ENCODE measurements around the gene LRRC10B. TPM values are rescaled to one million over a fixed set of nuclear protein-coding genes. Genes with fewer than 3 reads are reported as not detected.
"Not testable (repeated sequence)": the region's sequence is repeated elsewhere in the genome, so short reads cannot be mapped to it uniquely, and the experiment has no call there.

The LRRC10B gene
- total RNA-seq (1 to 10 TPM in 3 of 10 donors, under 1 TPM in 6, not detected in 1; 0.33 to 2.6 (median 0.70) TPM), polyA plus RNA-seq (1 to 10 TPM in 1 of 2 donors, under 1 TPM in 1; 0.59 to 2.6 TPM)
- long read RNA-seq, donor 1, result 0 reads
- long read RNA-seq, donor 2, result 0 reads
- long read RNA-seq, donor 3, transcript LRRC10B-201 (1 exons, 2,219 nt), result major isoform, 5 of 5 reads
- long read RNA-seq, donor 3, partial matches to known transcripts, result 0 of 5 reads
- long read RNA-seq, donor 3, other reads (novel, unspliced or antisense), result 0 of 5 reads

DNA sequence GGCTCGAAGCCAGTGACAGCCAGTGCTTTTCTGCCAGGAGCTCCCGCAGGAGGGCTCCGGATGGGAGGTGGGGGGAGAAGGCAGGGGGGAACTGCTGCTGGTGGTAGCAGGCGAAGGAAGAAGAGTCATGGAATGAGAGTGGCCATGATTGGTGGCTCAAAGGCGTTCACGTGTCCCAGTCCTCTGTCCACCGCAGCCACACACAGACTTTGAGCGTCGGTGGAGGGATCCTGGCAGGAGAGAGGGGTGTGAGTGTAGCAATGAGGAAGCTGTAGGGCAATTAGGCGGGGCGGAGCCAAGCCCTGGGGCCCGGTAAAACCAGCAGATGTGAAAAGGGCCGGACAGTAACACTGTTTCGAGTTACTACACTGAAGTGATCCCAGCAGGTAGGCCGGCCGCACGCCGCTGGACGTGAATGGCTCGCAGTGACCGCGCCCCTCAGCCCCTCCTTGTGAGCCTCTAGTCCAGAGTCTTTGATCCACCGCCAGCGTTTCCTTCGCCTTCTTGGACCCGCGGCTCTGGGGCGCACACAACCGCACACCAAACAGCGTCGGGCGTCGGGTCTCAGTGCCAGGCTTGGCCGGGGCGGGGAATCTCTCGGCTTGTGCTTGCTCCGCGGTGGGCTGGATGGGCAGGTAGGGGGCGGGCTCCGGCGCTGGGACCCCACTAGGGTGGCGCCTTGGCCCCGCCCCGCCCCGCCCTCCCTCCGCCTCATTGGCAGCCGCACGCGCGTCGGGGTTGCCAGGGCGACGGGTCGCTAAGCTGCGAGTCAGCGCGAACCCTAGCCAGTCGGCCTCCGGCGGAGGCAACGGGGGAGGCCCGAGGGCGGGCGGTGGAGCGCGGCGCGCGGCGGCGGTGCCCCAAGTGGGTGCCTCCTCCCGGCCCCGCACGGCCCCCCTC lies at the start of gene LRRC10B:
LRRC10B (plus strand) TSS at position 788 of the 900 bp plus-strand sequence. CDS start 250 bp downstream, outside the sequence.
- no peak for ATAC-seq
- Histone ChIP-seq H3K4me3 (peak within 1 kb of the TSS in 9 of 10 donors; percentile 10 to 49 (median 40)), H3K4me1 (peaks cover 0 to 24% (median 17%) of the 10 kb centered on the region in 9 donors), H3K36me3 (no peaks in the 10 kb centered on the region), H3K27me3 (peaks cover 13 to 78% (median 61%) of the 10 kb centered on the region in 7 donors), H3K27ac (peak within 1 kb of the TSS; percentile 10 to 78 (median 56)), H3K9me3 (no peaks in the 10 kb centered on the region)
- 6 to 7% methylated on average over 52 to 74 of the region's 74 CpGs for WGBS, 2 donors
- DNase-seq, result no peak
- TF ChIP-seq, protein P1, sequence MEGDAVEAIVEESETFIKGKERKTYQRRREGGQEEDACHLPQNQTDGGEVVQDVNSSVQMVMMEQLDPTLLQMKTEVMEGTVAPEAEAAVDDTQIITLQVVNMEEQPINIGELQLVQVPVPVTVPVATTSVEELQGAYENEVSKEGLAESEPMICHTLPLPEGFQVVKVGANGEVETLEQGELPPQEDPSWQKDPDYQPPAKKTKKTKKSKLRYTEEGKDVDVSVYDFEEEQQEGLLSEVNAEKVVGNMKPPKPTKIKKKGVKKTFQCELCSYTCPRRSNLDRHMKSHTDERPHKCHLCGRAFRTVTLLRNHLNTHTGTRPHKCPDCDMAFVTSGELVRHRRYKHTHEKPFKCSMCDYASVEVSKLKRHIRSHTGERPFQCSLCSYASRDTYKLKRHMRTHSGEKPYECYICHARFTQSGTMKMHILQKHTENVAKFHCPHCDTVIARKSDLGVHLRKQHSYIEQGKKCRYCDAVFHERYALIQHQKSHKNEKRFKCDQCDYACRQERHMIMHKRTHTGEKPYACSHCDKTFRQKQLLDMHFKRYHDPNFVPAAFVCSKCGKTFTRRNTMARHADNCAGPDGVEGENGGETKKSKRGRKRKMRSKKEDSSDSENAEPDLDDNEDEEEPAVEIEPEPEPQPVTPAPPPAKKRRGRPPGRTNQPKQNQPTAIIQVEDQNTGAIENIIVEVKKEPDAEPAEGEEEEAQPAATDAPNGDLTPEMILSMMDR (IDR thresholded peaks at IDR 0.05), result no peak
- intact Hi-C loops (cut with DNase I), result no loop called here

DNA sequence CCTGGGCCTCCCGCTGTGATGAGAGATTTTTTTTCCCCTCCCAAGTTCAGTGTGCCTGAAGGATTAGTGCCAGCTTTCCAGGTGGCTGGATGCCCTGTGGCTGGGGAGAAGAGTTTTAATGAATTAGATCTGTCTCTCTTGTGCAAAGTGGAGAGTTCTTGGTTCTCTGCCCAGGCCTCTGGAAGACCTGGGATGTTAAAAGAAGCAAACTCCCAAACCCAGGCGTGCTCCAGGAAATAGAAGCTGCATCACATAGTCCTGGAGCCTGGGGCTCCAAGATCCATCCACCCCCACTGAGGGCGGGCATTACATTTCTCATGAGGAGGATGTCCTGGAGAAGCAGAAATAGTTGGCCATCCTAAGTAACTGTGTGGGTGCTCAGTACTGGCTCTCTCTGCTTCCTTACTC lies 48.1 kb upstream of the LRRC10B start:
- peaks cover 0 to 28% (median 4%) of the 10 kb centered on the region in 9 donors for H3K36me3 ChIP-seq
- no peaks in the 10 kb centered on the region for H3K9me3 ChIP-seq
- peaks cover 0 to 19% (median 11%) of the 10 kb centered on the region in 9 donors for H3K4me1 ChIP-seq
- peak; percentile 38 to 55 for DNase-seq
- H3K27ac ChIP-seq, result peak overlapping the region in 2 of 10 donors; percentile 20 to 56
- TF ChIP-seq, protein P1 (IDR thresholded peaks at IDR 0.05), result no peak
- ATAC-seq, result peak; percentile 25 to 79 (median 70)
- H3K27me3 ChIP-seq, result no peaks in the 10 kb centered on the region
- intact Hi-C loops (cut with DNase I), result no loop called here
- no peak overlapping the region for H3K4me3 ChIP-seq
- 48 to 55% methylated on average over 3 of the region's 3 CpGs for WGBS, 2 donors

DNA sequence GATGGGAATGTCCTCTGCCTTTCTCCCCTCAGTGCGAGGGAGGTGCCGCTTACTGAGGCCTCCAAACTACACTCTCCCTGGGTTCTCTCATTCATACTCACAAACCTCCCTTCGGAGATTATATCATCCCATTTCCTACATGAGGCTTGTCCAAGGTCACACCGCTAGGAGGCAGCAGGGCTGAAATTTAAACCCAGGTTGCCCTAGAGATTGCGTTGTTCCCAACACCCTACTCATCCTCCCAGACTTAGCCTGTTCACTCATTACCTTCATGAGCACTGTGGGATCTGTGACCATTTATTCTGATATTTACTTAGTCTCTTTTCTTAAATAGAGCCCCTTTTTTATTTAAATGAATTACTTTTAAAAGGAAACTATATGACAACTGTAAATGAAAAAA lies 47.6 kb upstream of the LRRC10B start:
- ATAC-seq (peak in 3 of 8 donors; percentile 9 to 31 (median 22)), DNase-seq (no peak)
- TF ChIP-seq, protein P1 (IDR thresholded peaks at IDR 0.05), result no peak
- no peak overlapping the region for H3K4me3 ChIP-seq
- peaks cover 0 to 19% (median 11%) of the 10 kb centered on the region in 9 donors for H3K4me1 ChIP-seq
- intact Hi-C loops (cut with DNase I), result no loop called here
- H3K27ac ChIP-seq, result peak overlapping the region in 2 of 10 donors; percentile 20 to 56
- H3K36me3 ChIP-seq, result peaks cover 0 to 24% (median 0%) of the 10 kb centered on the region in 9 donors
- H3K9me3 ChIP-seq, result no peaks in the 10 kb centered on the region
- WGBS, 2 donors, result 73 to 80% methylated on average over 5 of the region's 5 CpGs
- no peaks in the 10 kb centered on the region for H3K27me3 ChIP-seq

DNA sequence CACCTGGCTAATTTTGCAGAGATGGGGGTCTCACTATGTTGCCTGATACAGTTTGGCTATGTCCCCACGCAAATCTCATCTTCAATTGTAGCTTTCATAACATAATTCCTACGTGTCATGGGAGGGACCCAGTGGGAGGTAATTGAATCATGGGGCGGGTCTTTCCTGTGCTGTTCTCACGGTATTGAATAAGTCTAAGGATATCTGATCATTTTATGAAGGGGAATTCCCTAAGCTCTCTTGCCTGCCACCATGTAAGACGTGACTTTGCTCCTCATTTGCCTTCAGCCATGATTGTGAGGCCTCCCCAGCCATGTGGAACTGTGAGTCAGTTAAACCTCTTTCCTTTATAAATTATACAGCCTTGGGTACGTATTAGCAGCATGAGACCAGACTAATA lies 40.9 kb upstream of the LRRC10B start:
- intact Hi-C loops (cut with DNase I); H3K4me3 ChIP-seq; H3K9me3 ChIP-seq; DNase-seq; H3K27me3 ChIP-seq; ATAC-seq: not testable (repeated sequence)
- Histone ChIP-seq H3K27ac (peak overlapping the region in 6 of 10 donors; percentile 5 to 55 (median 49)), H3K4me1 (peaks cover 0 to 13% (median 7%) of the 10 kb centered on the region in 9 donors), H3K36me3 (peaks cover 0 to 48% (median 0%) of the 10 kb centered on the region in 9 donors)
- WGBS, 2 donors, result 83 to 90% methylated on average over 6 of the region's 6 CpGs

Data from heart right ventricle (tissue), 16 donors.